Fibroblast of peridontal ligament (primary cell): ENCODE results near the gene C22orf31.
"Not testable (repeated sequence)": the region's sequence is repeated elsewhere in the genome, so short reads cannot be mapped to it uniquely, and the experiment has no call there.

ENCODE experiments used
- DNase-seq: peaks from one replicate; pipeline ENCODE4 v3.0.0-alpha.2; 2010; ENCODE audit errors: extremely low read depth

C22orf31 gene

DNA sequence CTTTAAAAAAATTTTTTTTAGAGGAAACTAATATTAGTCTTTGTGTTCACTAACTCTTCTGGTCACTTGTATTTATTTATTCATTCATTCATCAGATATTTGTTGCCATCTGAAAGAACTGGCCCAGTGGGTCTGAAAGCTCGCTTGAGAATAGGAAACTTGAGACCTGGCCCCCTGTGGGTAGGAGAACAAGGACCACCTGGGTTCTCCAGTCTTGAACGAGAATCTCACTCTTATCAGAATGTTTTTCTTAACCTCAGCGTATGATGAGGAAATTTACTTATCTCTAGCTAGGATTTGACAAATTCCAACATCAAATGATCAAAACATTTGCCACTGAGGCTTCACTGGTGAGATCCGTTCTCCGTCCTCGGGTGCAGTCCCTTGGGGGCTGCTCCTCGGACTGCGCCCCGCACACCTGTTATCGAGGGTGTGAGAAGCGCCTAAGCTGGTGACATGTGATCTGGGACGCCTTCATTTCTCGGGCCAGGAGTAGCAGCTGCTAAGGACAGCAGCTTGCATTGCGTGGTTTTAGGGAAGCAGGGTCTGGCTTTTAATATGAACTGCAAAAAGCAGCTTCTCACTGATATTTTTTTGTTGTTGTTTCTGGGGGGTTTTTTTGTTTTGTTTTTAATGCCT lies 6.3 kb downstream of the C22orf31 start:
- DNase-seq, result no peak

GRCh38 chr22:29054251-29054767 lies 7.3 kb downstream of the C22orf31 start:
- DNase-seq, result no peak

DNA sequence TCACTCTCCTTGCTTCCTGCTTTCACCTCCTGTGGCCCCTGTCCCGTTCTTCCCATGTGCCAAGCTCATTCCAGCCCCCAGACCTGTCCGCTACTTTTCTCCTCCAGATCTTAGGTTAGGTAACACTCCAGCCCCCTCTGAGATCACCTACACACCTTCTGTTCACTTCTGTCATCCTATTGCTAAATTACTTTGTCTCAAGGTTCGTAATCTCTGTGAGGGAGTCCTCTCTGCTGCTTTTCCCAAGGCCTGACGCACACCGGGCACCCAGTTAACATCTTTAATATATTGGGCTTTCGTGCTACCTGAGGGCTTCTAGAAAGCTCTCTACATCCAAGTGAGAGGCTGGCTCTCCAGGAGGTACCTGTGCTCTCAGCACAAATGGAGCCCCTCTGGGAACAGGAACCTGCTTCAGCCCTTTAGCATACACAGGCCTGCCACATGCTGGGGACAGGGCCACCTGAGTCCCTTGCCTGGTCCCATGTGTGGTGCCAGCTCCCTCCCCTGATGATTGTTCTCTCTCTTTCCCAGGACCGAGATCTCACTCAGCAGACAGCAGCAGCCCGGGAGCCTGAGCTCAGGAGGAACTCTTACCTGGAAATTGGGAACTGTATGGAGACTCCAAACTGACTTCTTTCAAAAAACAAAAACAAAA lies 8.5 kb downstream of the C22orf31 start:
- no peak for DNase-seq

DNA sequence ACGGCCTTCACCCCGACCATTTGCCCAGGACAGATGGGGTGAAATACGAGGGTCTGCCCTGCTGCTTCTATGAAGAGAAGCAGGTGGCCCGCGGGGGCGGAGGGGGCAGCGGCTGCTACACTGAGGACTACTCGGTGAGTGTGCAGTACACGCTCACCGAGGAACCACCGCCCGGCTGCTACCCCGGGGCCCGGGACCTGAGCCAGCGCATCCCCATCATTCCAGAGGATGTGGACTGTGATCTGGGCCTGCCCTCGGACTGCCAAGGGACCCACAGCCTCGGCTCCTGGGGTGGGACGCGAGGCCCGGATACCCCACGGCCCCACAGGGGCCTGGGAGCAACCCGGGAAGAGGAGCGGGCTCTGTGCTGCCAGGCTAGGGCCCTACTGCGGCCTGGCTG lies 11.2 kb downstream of the C22orf31 start:
- no peak for DNase-seq

DNA sequence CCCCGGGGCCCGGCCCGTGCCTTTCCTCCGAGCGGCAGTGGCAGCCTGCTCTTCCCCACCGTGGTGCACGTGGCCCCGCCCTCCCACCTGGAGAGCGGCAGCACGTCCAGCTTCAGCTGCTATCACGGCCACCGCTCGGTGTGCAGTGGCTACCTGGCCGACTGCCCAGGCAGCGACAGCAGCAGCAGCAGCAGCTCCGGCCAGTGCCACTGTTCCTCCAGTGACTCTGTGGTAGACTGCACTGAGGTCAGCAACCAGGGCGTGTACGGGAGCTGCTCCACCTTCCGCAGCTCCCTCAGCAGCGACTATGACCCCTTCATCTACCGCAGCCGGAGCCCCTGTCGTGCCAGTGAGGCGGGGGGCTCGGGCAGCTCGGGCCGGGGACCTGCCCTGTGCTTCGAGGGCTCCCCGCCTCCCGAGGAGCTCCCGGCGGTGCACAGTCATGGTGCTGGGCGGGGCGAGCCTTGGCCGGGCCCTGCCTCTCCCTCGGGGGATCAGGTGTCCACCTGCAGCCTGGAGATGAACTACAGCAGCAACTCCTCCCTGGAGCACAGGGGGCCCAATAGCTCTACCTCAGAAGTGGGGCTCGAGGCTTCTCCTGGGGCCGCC lies 11.9 kb downstream of the C22orf31 start:
- DNase-seq, result no peak

GRCh38 chr22:29048822-29049654 lies 12.6 kb downstream of the C22orf31 start:
- DNase-seq, result no peak

DNA sequence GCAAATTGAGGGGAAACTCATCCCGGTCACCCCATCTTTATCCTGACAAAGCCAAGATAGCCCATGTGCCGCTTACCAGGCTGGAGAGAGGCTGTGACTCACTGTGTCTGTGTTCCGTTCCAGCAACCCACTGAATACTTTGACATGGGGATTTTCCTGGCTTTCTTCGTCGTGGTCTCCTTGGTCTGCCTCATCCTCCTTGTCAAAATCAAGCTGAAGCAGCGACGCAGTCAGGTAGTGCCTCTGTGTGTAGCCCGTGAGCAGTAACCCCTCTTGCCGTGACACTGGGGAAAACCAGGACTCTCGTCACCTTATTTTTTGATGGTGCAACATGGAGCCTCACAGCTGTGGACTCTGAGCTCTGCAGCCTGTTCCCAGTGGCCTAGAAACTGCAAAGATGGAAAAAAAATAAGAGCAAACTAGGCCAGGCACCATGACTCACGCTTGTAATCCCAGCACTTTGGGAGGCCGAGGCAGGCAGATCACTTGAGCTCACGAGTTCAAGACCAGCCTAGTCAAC lies 16.9 kb downstream of the C22orf31 start:
- peak; percentile 78 for DNase-seq

- DNase-seq, result peak; percentile 72
Measured at GRCh38 chr22:29043906-29044575, 17.6 kb downstream of the C22orf31 start.

- DNase-seq, result peak; percentile 77
Measured at GRCh38 chr22:29041408-29041807, 20.2 kb downstream of the C22orf31 start.

DNA sequence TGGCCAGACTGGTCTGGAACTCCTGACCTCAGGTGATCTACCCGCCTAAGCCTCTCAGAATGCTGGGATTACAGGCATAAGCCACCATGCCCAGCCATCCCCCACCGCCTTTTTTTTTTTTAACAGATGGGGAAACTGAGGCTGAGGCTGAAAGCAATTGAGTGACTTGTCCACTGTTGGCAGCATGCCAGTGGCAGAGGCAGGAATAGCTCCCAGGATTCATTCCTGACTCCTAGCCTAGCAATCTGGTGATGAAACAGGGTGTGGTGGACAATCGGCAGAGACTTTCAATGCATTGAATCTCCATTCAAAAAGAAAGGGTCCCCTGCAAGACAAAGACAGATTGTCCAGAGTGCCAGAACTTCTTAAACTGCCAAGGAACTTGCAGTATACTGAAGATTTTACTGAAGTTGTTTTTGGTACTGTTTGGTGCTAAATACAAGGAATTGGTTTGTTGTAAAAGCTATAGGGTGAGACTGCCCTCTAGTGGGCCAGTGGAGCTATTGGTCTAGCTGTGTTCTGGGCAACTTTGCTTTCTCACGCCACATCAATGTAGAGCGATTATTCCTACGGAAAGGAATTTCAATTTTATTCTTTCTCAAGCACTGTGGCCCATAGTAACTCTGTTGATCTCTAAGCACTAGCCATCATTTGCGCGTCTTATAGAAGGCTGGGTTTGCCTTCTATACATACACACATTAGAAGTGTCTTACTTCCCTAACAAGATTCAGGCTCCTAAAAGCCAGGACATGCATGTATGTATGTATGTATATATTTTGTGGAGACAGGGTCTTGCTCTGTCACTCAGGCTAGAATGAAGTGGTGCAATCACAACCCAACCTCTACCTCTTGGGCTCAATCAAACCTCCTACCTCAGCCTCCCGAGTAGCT lies 21.0 kb downstream of the C22orf31 start:
- peak; percentile 97 for DNase-seq

DNA sequence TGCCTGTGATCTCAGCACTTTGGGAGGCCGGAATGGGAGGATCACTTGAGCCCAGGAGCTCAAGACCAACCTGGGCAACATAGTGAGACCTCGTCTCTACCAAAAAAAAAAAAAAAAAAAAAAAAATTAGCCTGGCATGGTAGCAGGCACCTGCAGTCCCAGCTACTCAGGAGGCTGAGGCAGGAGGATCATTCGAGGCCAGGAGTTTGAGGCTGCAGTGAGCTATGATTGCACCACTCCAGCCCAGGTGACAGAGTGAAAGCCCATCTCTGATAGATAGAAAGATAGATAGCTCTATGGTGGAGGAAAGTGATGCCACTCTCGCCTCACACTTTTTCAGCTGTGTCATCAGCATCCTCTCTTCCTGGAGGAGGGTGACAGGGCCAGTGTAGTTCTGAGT lies 21.9 kb downstream of the C22orf31 start:
- DNase-seq, result not testable (repeated sequence)

GRCh38 chr22:29039148-29039547 lies 22.5 kb downstream of the C22orf31 start:
- DNase-seq, result no peak

GRCh38 chr22:29037340-29037932 lies 24.2 kb downstream of the C22orf31 start:
- peak; percentile 49 for DNase-seq

GRCh38 chr22:29032584-29032983 lies 29.0 kb downstream of the C22orf31 start:
- DNase-seq, result peak; percentile 18

GRCh38 chr22:29032014-29032475 lies 29.6 kb downstream of the C22orf31 start:
- DNase-seq, result no peak

GRCh38 chr22:29031227-29032011 lies 30.2 kb downstream of the C22orf31 start:
- peak; percentile 88 for DNase-seq

DNA sequence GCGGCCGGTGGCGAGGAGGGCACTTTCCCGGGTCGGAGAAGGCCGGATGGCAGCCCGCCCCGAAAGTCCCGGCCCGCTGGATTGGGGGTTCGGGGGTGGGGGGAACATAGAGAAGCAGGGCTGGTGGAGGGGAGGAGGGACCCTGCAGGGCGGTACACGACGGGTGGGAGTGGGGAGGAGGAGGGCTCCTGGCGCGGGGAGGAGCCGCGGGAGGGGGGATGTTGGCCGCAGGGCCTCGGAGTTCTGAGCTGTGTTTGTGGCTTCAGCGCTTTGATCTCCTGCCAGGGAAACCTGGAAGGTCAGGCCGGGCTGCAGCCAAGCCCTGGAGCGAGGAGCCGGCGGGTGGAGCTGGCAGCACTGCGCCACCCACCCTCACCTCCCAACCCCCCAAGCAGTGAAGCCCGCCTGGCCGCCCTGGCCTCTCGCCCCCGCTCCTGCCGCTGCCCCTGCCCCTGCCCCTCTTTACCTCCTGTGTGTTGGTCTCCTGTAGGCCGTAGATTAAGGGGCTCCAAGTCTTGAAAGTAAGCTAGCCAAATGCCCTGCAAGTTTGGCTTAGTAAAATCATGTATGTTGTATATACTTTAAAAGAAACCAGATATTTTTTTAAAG lies 30.9 kb downstream of the C22orf31 start:
- peak; percentile 53 for DNase-seq

GRCh38 chr22:29030016-29030617 lies 31.5 kb downstream of the C22orf31 start:
- DNase-seq, result peak; percentile 32
